Activated CD4-positive, alpha-beta memory T cell treated with anti-CD3 and anti-CD28 coated beads for 36 hours (primary cell): ENCODE measurements around the gene INPP4A. TPM values are rescaled to one million over a fixed set of nuclear protein-coding genes. Genes with fewer than 3 reads are reported as not detected.
"Not testable (repeated sequence)": the region's sequence is repeated elsewhere in the genome, so short reads cannot be mapped to it uniquely, and the experiment has no call there.

Experiments used
- CTCF ChIA-PET: fragments of 350-600 bp; sonication (Branson Sonifier 250); formaldehyde crosslinking; loops from one replicate; lab custom pipeline; 2021; ENCODE audit warnings: antibody characterized with exemption, inconsistent platforms; lab: Charles Lee
- POLR2A ChIA-PET: fragments of 350-600 bp; sonication (Branson Sonifier 250); formaldehyde crosslinking; loops from one replicate; lab custom pipeline; 2021; ENCODE audit warnings: antibody characterized with exemption; lab: Charles Lee
- DNase-seq: peaks from one replicate; pipeline ENCODE4 v3.0.0-alpha.2; 2020
- H3K27ac Mint-ChIP-seq: one replicate; pipeline ENCODE4 v1.8.0; 2021; ENCODE audit warnings: mixed read lengths
- H3K27me3 Mint-ChIP-seq: one replicate; pipeline ENCODE4 v1.8.0; 2021; ENCODE audit warnings: mixed read lengths
- H3K36me3 Mint-ChIP-seq: one replicate; pipeline ENCODE4 v1.8.0; 2021; ENCODE audit warnings: mixed read lengths
- H3K4me1 Mint-ChIP-seq: one replicate; pipeline ENCODE4 v1.8.0; 2021; ENCODE audit warnings: low read depth, mixed read lengths
- H3K4me3 Mint-ChIP-seq: one replicate; pipeline ENCODE4 v1.8.0; 2021; ENCODE audit warnings: mild to moderate bottlenecking, mixed read lengths
- H3K9me3 Mint-ChIP-seq: one replicate; pipeline ENCODE4 v1.8.0; 2021; ENCODE audit warnings: mixed read lengths
- intact Hi-C: fragments of 100-400 bp; cut with micrococcal nuclease; formaldehyde crosslinking; loops from one replicate; pipeline ENCODE4 v1.15.1; 2023
- total RNA-seq, 2 experiments: library from RNA; stranded (reverse); gene quantifications; one replicate each; pipeline ENCODE4 v1.2.3, GENCODE V29; 2021

INPP4A gene
- total RNA-seq, 2 experiments from 2014 or later = 40.7 to 42.0 TPM

DNA sequence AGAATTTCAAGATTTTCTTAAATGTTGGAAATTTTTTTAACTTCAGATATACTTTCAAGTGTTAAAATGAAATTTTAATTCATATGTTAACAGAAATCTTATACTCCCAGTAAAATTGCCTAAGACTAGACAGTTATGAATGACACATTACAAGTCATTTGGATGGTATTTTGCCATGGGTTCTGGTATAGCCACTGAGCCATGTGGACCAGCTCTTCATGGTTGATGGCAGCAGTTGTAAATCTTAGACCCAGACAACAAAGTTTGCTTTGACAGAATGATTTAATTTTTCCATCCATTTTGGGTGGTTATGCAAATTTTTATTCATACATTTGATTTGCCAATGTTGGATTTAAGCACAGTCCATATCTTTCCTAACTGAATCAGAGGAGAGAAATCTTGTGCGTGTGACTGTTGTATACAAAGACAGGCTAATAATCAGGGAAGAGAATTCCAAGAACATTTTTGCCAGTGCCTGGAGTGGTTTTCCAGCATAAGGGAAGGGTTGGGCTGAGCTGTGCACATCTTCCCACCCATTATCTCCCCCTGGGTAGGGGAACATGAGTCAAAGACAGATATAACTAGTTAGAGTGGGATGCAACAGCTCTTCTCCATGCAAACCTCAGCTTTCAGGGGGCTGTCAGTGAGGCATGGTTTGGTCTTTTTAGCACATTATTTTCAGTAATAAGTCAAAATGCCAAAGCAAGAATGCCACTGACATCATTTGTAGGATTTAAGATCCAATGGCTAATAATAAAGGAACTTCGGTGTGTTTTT lies 28.1 kb upstream of the INPP4A start:
- DNase-seq = no peak
- no peaks in the 10 kb centered on the region for H3K27me3 Mint-ChIP-seq
- ChIA-PET POLR2A (no interaction called here), CTCF (interaction anchor here (1.0 to 1.1 kb wide), 2 partner anchors 101 to 141 kb away, joined by 3 read pairs; no protein-coding TSS in a partner anchor)
- H3K27ac Mint-ChIP-seq = no peak overlapping the region
- H3K4me3 Mint-ChIP-seq = no peak overlapping the region
- intact Hi-C loops = no loop called here
- H3K9me3 Mint-ChIP-seq = peaks cover 5% of the 10 kb centered on the region
- H3K4me1 Mint-ChIP-seq = peaks cover 8% of the 10 kb centered on the region
- no peaks in the 10 kb centered on the region for H3K36me3 Mint-ChIP-seq

DNA sequence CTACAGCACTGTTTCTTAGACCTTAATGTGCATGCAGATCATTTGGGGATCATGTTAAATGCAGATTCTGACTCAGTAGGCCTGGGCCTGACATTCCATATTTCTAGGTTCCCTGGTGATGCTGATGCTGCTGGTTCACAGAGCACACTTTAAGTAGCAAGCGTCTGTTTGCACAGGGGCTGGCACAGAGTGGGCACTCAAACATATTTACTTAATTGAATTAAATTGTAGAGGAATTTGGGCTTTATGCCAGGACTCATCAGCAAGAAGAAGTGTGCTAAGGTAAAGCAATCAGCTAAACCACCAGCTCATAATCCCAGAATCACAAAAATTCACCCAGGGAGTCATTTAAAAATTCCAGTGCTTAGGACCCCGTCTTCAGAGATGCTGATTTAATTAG lies 25.1 kb upstream of the INPP4A start:
- H3K4me3 Mint-ChIP-seq = no peak overlapping the region
- DNase-seq = no peak
- CTCF ChIA-PET = interaction anchor here (1.5 kb wide), 1 partner anchor 149 kb away, joined by 5 read pairs; no protein-coding TSS in a partner anchor
- peaks cover 4% of the 10 kb centered on the region for H3K36me3 Mint-ChIP-seq
- no peaks in the 10 kb centered on the region for H3K27me3 Mint-ChIP-seq
- intact Hi-C loops = no loop called here
- POLR2A ChIA-PET = no interaction called here
- H3K27ac Mint-ChIP-seq = no peak overlapping the region
- H3K4me1 Mint-ChIP-seq = peaks cover 4% of the 10 kb centered on the region
- H3K9me3 Mint-ChIP-seq = peaks cover 12% of the 10 kb centered on the region

DNA sequence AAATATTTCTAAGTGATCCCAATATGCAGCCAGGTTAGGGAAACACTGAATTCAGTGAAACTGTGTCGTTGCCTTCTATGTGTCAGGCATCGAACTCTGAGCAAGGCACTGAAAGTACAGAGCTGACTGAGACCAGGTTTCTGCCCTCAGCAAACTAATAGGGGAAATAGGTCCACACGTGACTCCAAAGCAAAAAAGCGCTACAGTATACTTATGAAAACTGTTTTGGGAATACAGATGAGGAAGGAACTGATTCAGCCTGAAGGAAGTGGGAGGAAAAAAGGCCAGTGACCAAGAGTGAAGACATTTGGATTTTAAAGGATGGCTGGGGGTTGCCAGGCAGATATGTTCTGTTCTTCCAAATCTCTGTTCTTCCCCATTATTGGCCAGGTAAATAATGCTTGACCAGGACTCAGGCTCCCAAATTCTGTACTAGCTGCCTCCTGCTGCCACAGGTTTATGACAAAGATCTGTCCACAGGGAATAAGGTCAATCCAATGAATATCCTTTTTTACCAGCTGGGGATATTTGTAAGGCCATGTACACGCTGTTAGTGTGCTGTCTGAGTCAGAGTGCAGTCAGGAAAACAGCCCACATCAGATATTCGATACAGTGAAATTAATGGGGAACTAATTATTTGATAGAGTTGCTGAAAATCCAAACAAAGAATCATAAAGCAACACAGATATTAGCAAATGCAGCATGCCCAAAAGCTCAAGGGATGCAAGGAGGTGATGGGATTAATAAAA lies 24.5 kb upstream of the INPP4A start:
- no peak overlapping the region for H3K27ac Mint-ChIP-seq
- intact Hi-C loops = no loop called here
- no peaks in the 10 kb centered on the region for H3K27me3 Mint-ChIP-seq
- ChIA-PET POLR2A (no interaction called here), CTCF (interaction anchor here (0.9 to 1.5 kb wide), 2 partner anchors 68 to 149 kb away, joined by 3 to 5 read pairs; no protein-coding TSS in a partner anchor)
- H3K9me3 Mint-ChIP-seq = peaks cover 11% of the 10 kb centered on the region
- peaks cover 4% of the 10 kb centered on the region for H3K4me1 Mint-ChIP-seq
- no peak for DNase-seq
- peaks cover 4% of the 10 kb centered on the region for H3K36me3 Mint-ChIP-seq
- no peak overlapping the region for H3K4me3 Mint-ChIP-seq

GRCh38 chr2:98422449-98422848 lies 22.2 kb upstream of the INPP4A start:
- no peaks in the 10 kb centered on the region for H3K4me1 Mint-ChIP-seq
- H3K36me3 Mint-ChIP-seq = peaks cover 4% of the 10 kb centered on the region
- POLR2A ChIA-PET = no interaction called here
- H3K4me3 Mint-ChIP-seq = no peak overlapping the region
- CTCF ChIA-PET = no interaction called here
- H3K27me3 Mint-ChIP-seq = no peaks in the 10 kb centered on the region
- DNase-seq = no peak
- intact Hi-C loops = no loop called here
- H3K9me3 Mint-ChIP-seq = peaks cover 11% of the 10 kb centered on the region
- H3K27ac Mint-ChIP-seq = no peak overlapping the region

GRCh38 chr2:98426771-98427170 lies 17.9 kb upstream of the INPP4A start:
- H3K4me3 Mint-ChIP-seq = no peak overlapping the region
- H3K4me1 Mint-ChIP-seq = no peaks in the 10 kb centered on the region
- CTCF ChIA-PET = interaction anchor here (0.6 to 4.3 kb wide), 4 partner anchors 11 to 92 kb away, joined by 3 to 21 read pairs (median 3); no protein-coding TSS in a partner anchor
- peaks cover 4% of the 10 kb centered on the region for H3K36me3 Mint-ChIP-seq
- no peaks in the 10 kb centered on the region for H3K27me3 Mint-ChIP-seq
- DNase-seq = no peak
- H3K9me3 Mint-ChIP-seq = peaks cover 8% of the 10 kb centered on the region
- intact Hi-C loops = no loop called here
- H3K27ac Mint-ChIP-seq = no peak overlapping the region
- POLR2A ChIA-PET = no interaction called here

- ChIA-PET CTCF (no interaction called here), POLR2A (no interaction called here)
- Mint-ChIP-seq H3K4me1 (no peaks in the 10 kb centered on the region), H3K27ac (no peak overlapping the region), H3K27me3 (no peaks in the 10 kb centered on the region), H3K9me3 (peaks cover 11% of the 10 kb centered on the region), H3K4me3 (no peak overlapping the region), H3K36me3 (no peaks in the 10 kb centered on the region)
- intact Hi-C loops = no loop called here
- DNase-seq = no peak
Measured at GRCh38 chr2:98432145-98432544, 12.5 kb upstream of the INPP4A start.

DNA sequence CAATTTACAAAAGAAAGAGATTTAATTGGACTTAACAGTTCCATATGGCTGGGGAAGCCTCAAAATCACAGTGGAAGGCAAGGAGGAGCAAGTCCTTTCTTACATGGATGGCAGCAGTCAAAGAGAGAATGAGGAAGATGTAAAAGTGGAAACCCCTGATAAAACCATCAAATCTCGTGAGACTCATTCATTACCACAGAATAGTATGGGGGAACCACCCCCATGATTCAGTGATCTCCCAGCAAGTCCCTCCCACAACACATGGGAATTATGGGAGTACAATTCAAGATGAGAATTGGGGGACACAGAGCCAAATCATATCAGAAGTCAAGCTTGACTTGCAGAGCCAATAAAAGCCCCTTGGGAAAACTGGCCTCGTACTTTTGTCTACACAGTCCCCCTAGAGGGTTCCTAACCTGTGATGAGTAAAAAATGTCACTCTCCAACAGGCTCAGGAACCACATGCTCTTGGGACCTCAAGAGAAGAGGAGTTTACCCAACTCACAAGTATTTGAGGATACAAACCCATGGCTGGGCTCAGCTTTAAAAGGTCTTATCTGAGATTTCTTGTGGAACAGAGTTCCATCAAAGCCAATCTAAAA lies 11.2 kb upstream of the INPP4A start:
- intact Hi-C loops = no loop called here
- peaks cover 8% of the 10 kb centered on the region for H3K4me1 Mint-ChIP-seq
- ChIA-PET CTCF (interaction anchor here (1.1 kb wide), 1 partner anchor 20 kb away, joined by 7 read pairs; no protein-coding TSS in a partner anchor), POLR2A (no interaction called here)
- no peak overlapping the region for H3K27ac Mint-ChIP-seq
- no peaks in the 10 kb centered on the region for H3K36me3 Mint-ChIP-seq
- no peak overlapping the region for H3K4me3 Mint-ChIP-seq
- peaks cover 11% of the 10 kb centered on the region for H3K9me3 Mint-ChIP-seq
- DNase-seq = no peak
- no peaks in the 10 kb centered on the region for H3K27me3 Mint-ChIP-seq

GRCh38 chr2:98434492-98434891 lies 10.2 kb upstream of the INPP4A start:
- DNase-seq = no peak
- no peak overlapping the region for H3K4me3 Mint-ChIP-seq
- ChIA-PET POLR2A (no interaction called here), CTCF (no interaction called here)
- H3K4me1 Mint-ChIP-seq = peaks cover 18% of the 10 kb centered on the region
- H3K27me3 Mint-ChIP-seq = no peaks in the 10 kb centered on the region
- intact Hi-C loops = no loop called here
- peaks cover 18% of the 10 kb centered on the region for H3K9me3 Mint-ChIP-seq
- no peak overlapping the region for H3K27ac Mint-ChIP-seq
- peaks cover 1% of the 10 kb centered on the region for H3K36me3 Mint-ChIP-seq

- CTCF ChIA-PET, DNase-seq, H3K36me3 Mint-ChIP-seq, H3K4me3 Mint-ChIP-seq, POLR2A ChIA-PET, H3K27me3 Mint-ChIP-seq, H3K27ac Mint-ChIP-seq: not testable (repeated sequence)
- peaks cover 27% of the 10 kb centered on the region for H3K4me1 Mint-ChIP-seq
- peaks cover 26% of the 10 kb centered on the region for H3K9me3 Mint-ChIP-seq
- intact Hi-C loops = loop anchor here (5.0 kb wide), 2 partner anchors 332 to 423 kb away; no protein-coding TSS in a partner anchor
Measured at GRCh38 chr2:98435670-98436069, 9.0 kb upstream of the INPP4A start.

DNA sequence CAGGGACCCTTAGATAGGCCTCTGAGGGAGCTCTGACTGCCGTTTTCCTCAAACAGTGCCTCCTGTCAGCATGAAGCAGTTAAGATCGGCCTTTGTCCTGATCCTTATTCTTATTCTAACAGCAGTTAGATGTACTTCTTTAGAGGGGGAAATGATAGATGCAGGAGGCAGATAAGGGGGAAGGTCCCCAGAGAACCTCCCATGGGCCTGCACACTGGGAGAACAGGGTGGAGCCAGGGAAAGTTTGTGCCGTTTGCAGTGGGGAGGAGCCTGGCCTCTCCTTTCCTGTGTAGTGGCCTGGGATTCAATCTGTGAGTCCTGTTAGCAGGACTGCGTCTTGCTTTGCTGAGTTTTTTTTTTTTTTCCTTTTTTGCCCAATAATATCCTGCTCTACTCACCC lies 7.9 kb upstream of the INPP4A start:
- Mint-ChIP-seq H3K27ac (no peak overlapping the region), H3K27me3 (no peaks in the 10 kb centered on the region), H3K36me3 (peaks cover 5% of the 10 kb centered on the region), H3K9me3 (peaks cover 26% of the 10 kb centered on the region), H3K4me3 (no peak overlapping the region), H3K4me1 (peaks cover 27% of the 10 kb centered on the region)
- intact Hi-C loops = loop anchor here (5.0 kb wide), 2 partner anchors 331 to 424 kb away; no protein-coding TSS in a partner anchor
- ChIA-PET POLR2A (no interaction called here), CTCF (no interaction called here)
- no peak for DNase-seq

DNA sequence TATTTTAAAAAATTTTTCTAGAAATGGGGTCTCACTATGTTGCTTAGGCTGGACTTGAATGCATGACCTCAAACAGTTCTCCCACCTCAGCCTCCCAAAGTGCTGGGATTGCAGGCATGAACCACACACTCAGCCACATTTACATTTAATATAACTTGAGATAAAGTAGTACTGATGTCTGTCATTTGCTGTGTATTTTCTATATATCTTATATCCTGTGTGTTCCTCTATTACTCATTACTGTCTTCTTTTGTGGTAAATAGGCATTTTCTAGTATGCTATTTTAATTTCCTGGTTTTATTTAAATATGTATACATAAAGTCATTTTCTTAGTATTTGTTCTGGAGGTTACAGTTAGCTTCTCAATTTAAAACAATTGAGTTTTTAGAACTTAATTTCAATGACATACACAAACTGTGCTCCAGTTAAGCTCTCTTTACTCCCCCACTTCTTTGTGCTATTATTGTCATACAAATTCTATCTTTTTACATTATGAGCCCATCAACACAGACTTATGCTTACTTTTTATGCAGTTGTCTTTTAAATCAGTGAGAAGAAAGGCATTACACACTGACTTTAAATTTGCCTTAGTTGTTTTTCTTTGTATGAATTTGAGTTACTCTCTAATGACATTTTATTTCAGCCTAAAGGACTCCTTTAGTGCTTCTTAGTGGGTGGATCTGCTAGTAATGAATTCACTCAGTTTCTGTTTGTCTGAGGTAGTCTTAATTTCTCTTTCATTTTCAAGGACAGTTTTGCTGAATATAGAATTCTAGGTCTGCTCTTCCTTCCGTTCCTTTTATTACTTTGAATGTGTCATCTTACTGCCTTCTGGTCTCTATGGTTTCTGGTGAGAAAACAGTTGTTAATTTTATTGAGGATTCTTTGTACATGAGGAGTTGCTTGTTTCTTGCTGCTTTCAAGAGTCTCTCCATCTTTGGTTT lies 6.2 kb upstream of the INPP4A start:
- POLR2A ChIA-PET = no interaction called here
- peak overlapping the region; percentile 8 for H3K4me3 Mint-ChIP-seq
- peaks cover 5% of the 10 kb centered on the region for H3K36me3 Mint-ChIP-seq

More for the DNA sequence above, 6.2 kb upstream of the INPP4A start:
- peaks cover 20% of the 10 kb centered on the region for H3K9me3 Mint-ChIP-seq
- peaks cover 27% of the 10 kb centered on the region for H3K4me1 Mint-ChIP-seq
- H3K27me3 Mint-ChIP-seq = no peaks in the 10 kb centered on the region
- CTCF ChIA-PET = no interaction called here
- peak overlapping the region; percentile 73 for H3K27ac Mint-ChIP-seq
- intact Hi-C loops = loop anchor here (1.0 to 5.0 kb wide), 7 partner anchors 8 to 426 kb away; no protein-coding TSS in a partner anchor
- no peak for DNase-seq
